CD4-positive, alpha-beta T cell (primary cell): ENCODE data around the gene SNX25. TPM values are rescaled to one million over a fixed set of nuclear protein-coding genes. Genes with fewer than 3 reads are reported as not detected.

Experiments used
- ATAC-seq: fragments of 200-7000 bp; cut with Tn5 transposase; one replicate; pipeline ENCODE4 v1.10.0; 2022; ENCODE audit warnings: mild to moderate bottlenecking; ENCODE audit not compliant: poor library complexity
- CTCF ChIA-PET: fragments of 350-600 bp; sonication (Branson Sonifier 250); formaldehyde crosslinking; loops from one replicate; lab custom pipeline; 2021; ENCODE audit warnings: antibody characterized with exemption, inconsistent platforms; lab: Charles Lee
- POLR2A ChIA-PET: fragments of 350-600 bp; sonication (Branson Sonifier 250); formaldehyde crosslinking; loops from one replicate; lab custom pipeline; 2021; ENCODE audit warnings: antibody characterized with exemption, inconsistent platforms; lab: Charles Lee
- DNase-seq, 14 experiments: peaks; one replicate each; pipeline ENCODE4 v3.0.0-alpha.2; 2013 to 2020; ENCODE audit warnings: mixed read lengths in 2 of 14
- H3K27ac ChIP-seq, 2 donors: one replicate each; pipeline versions ENCODE4 v1.5.1 to v1.7.0; 2013; ENCODE audit warnings: low read length in 2 of 2, low read depth in 1 of 2, mild to moderate bottlenecking in 1 of 2
- H3K27me3 ChIP-seq, 2 experiments: 1 replicate in 1 of 2; 2 replicates in 1 of 2; pipeline versions ENCODE4 v1.6.1 to v1.7.0; 2013; ENCODE audit warnings: low read length in 2 of 2, control low read depth in 1 of 2, mild to moderate bottlenecking in 1 of 2, moderate library complexity in 1 of 2; ENCODE audit not compliant: insufficient read depth in 2 of 2, control insufficient read depth in 1 of 2
- H3K36me3 ChIP-seq: one replicate; pipeline ENCODE4 v1.6.1; 2013; ENCODE audit warnings: low read length, control low read depth; ENCODE audit not compliant: insufficient read depth
- H3K4me1 ChIP-seq: one replicate; pipeline ENCODE4 v1.6.1; 2013; ENCODE audit warnings: low read length, control low read depth; ENCODE audit not compliant: insufficient read depth
- H3K4me3 ChIP-seq: one replicate; pipeline ENCODE4 v1.5.1; 2013; ENCODE audit warnings: mild to moderate bottlenecking, low read length, moderate library complexity
- H3K9me3 ChIP-seq, 2 experiments: 1 replicate in 1 of 2; 2 replicates in 1 of 2; pipeline versions ENCODE4 v1.6.1 to v1.7.0; 2013; ENCODE audit warnings: low read length in 2 of 2, mild to moderate bottlenecking in 2 of 2, control low read depth in 1 of 2, moderate library complexity in 1 of 2; ENCODE audit not compliant: control insufficient read depth in 1 of 2, insufficient read depth in 1 of 2
- H3K27ac Mint-ChIP-seq: one replicate; pipeline ENCODE4 v1.8.0; 2020; ENCODE audit warnings: mixed read lengths
- H3K27me3 Mint-ChIP-seq: one replicate; pipeline ENCODE4 v1.8.0; 2021; ENCODE audit warnings: mixed read lengths
- H3K36me3 Mint-ChIP-seq: one replicate; pipeline ENCODE4 v1.8.0; 2021; ENCODE audit warnings: low read depth, mixed read lengths
- H3K4me1 Mint-ChIP-seq: one replicate; pipeline ENCODE4 v1.8.0; 2021; ENCODE audit warnings: low read depth, mixed read lengths
- H3K4me3 Mint-ChIP-seq: one replicate; pipeline ENCODE4 v1.8.0; 2020; ENCODE audit warnings: mild to moderate bottlenecking, mixed read lengths
- H3K9me3 Mint-ChIP-seq: one replicate; pipeline ENCODE4 v1.8.0; 2020; ENCODE audit warnings: mixed read lengths
- CTCF ChIP-seq: fragments of 200-600 bp; IDR thresholded peaks from one replicate; pipeline ENCODE4 v1.8.0; 2022; ENCODE audit warnings: antibody characterized with exemption, mild to moderate bottlenecking
- intact Hi-C, 2 experiments: fragments of 100-400 bp; cut with DNase I in 1 of 2; cut with micrococcal nuclease in 1 of 2; formaldehyde crosslinking; loops; one replicate each; pipeline versions ENCODE4 v1.15.1 to v1.9.0; 2023 to 2025; cut with DNase I, micrococcal nuclease
- total RNA-seq, 174 experiments: library from RNA in 2 of 174; stranded (reverse) in 2 of 174; gene quantifications; one replicate each; pipeline ENCODE4 v1.2.3 and lab custom pipeline; 2021 to 2026

SNX25 gene
- total RNA-seq, 2 experiments from 2014 or later: 7.9 to 9.1 TPM

- no peaks in the 10 kb centered on the region for H3K36me3 ChIP-seq
- no peak overlapping the region for H3K4me3 ChIP-seq
- no peaks in the 10 kb centered on the region for H3K27me3 ChIP-seq
- intact Hi-C loops: no loop called here
- H3K4me1 ChIP-seq: peaks cover 20% of the 10 kb centered on the region
- H3K9me3 ChIP-seq: no peaks in the 10 kb centered on the region
- H3K27ac ChIP-seq: no peak overlapping the region
- peaks cover 30% of the 10 kb centered on the region for H3K4me1 Mint-ChIP-seq
- DNase-seq: no peak
- H3K4me3 Mint-ChIP-seq: no peak overlapping the region
- no peaks in the 10 kb centered on the region for H3K27me3 Mint-ChIP-seq
- no peaks in the 10 kb centered on the region for H3K9me3 Mint-ChIP-seq
- TF ChIP-seq CTCF: no peak
- no peak overlapping the region for H3K27ac Mint-ChIP-seq
- no peak for ATAC-seq
- CTCF ChIA-PET: no interaction called here
- no peaks in the 10 kb centered on the region for H3K36me3 Mint-ChIP-seq
- POLR2A ChIA-PET: no interaction called here
These were observed 50.3 kb downstream of the SNX25 start for GRCh38 chr4:185259719-185260118.

GRCh38 chr4:185261946-185262345 is 52.5 kb downstream of the SNX25 start:
- intact Hi-C loops: no loop called here
- Mint-ChIP-seq H3K9me3 (no peaks in the 10 kb centered on the region), H3K36me3 (peaks cover 10% of the 10 kb centered on the region), H3K27me3 (no peaks in the 10 kb centered on the region), H3K4me3 (no peak overlapping the region), H3K27ac (no peak overlapping the region), H3K4me1 (peaks cover 44% of the 10 kb centered on the region)
- TF ChIP-seq CTCF: no peak
- H3K36me3 ChIP-seq: peaks cover 2% of the 10 kb centered on the region
- no peak for DNase-seq
- no peaks in the 10 kb centered on the region for H3K9me3 ChIP-seq
- no peak overlapping the region for H3K27ac ChIP-seq
- no peak for ATAC-seq
- ChIA-PET POLR2A (no interaction called here), CTCF (no interaction called here)
- no peak overlapping the region for H3K4me3 ChIP-seq
- H3K27me3 ChIP-seq: no peaks in the 10 kb centered on the region
- peaks cover 16% of the 10 kb centered on the region for H3K4me1 ChIP-seq

- Histone ChIP-seq H3K27ac (no peak overlapping the region), H3K4me3 (no peak overlapping the region), H3K4me1 (peaks cover 11% of the 10 kb centered on the region), H3K27me3 (no peaks in the 10 kb centered on the region), H3K36me3 (peaks cover 5% of the 10 kb centered on the region), H3K9me3 (no peaks in the 10 kb centered on the region)
- H3K27me3 Mint-ChIP-seq: no peaks in the 10 kb centered on the region
- no peak for DNase-seq
- no peak overlapping the region for H3K27ac Mint-ChIP-seq
- peaks cover 21% of the 10 kb centered on the region for H3K36me3 Mint-ChIP-seq
- ChIA-PET CTCF (no interaction called here), POLR2A (interaction anchor here (0.6 to 0.7 kb wide), 2 partner anchors 9 to 103 kb away, joined by 3 read pairs; no protein-coding TSS in a partner anchor)
- no peak for ATAC-seq
- no peak overlapping the region for H3K4me3 Mint-ChIP-seq
- TF ChIP-seq CTCF: no peak
- peaks cover 44% of the 10 kb centered on the region for H3K4me1 Mint-ChIP-seq
- intact Hi-C loops: no loop called here
- no peaks in the 10 kb centered on the region for H3K9me3 Mint-ChIP-seq
These were observed 54.0 kb downstream of the SNX25 start for GRCh38 chr4:185263419-185263818.
